Activated CD4-positive, alpha-beta T cell treated with anti-CD3 and anti-CD28 coated beads, Interleukin-2, amount 50 U/mL, for 24 hours (primary cell): ENCODE measurements around the gene SPOP.
A peak's percentile ranks its signal among the peaks of the same experiment; 100 is the strongest.
"Not testable (repeated sequence)": the region's sequence is repeated elsewhere in the genome, so short reads cannot be mapped to it uniquely, and the experiment has no call there.

Experiments
- DNase-seq, 2 donors: peaks; one replicate each; pipeline ENCODE4 v3.0.0-alpha.2; 2020; ENCODE audit warnings: low read depth in 1 of 2, low spot score in 1 of 2

SPOP gene

GRCh38 chr17:49574945-49575678, 102.8 kb downstream of the SPOP start:
- DNase-seq: no peak

- DNase-seq: no peak
These were observed 103.5 kb downstream of the SPOP start for GRCh38 chr17:49574323-49574781.

- DNase-seq: no peak
These were observed 104.2 kb downstream of the SPOP start for GRCh38 chr17:49573510-49574322.

- no peak for DNase-seq
These were observed 105.0 kb downstream of the SPOP start for GRCh38 chr17:49572806-49573420.

- DNase-seq: no peak
These were observed 105.7 kb downstream of the SPOP start for GRCh38 chr17:49572226-49572625.

GRCh38 chr17:49571764-49572163, 106.1 kb downstream of the SPOP start:
- DNase-seq: no peak

GRCh38 chr17:49571283-49571682, 106.6 kb downstream of the SPOP start:
- DNase-seq: no peak

GRCh38 chr17:49570540-49571242, 107.2 kb downstream of the SPOP start:
- DNase-seq: no peak

- not testable (repeated sequence) for DNase-seq
These were observed 109.2 kb downstream of the SPOP start for GRCh38 chr17:49568695-49569047.

GRCh38 chr17:49567871-49568694, 109.8 kb downstream of the SPOP start:
- peak; percentile 75 to 76 for DNase-seq

GRCh38 chr17:49567104-49567521, 110.8 kb downstream of the SPOP start:
- DNase-seq: no peak

- no peak for DNase-seq
These were observed 111.2 kb downstream of the SPOP start for GRCh38 chr17:49566668-49567071.

- no peak for DNase-seq
These were observed 111.9 kb downstream of the SPOP start for GRCh38 chr17:49565948-49566491.

- DNase-seq: no peak
These were observed 113.3 kb downstream of the SPOP start for GRCh38 chr17:49564638-49565037.

GRCh38 chr17:49557312-49558024, 120.4 kb downstream of the SPOP start:
- no peak for DNase-seq

GRCh38 chr17:49556223-49556943, 121.5 kb downstream of the SPOP start:
- DNase-seq: peak; percentile 79 to 81

GRCh38 chr17:49555495-49556222, 122.2 kb downstream of the SPOP start:
- DNase-seq: no peak
